HCT116 (cell line): Measurements from ENCODE around the gene IL20. TPM values are rescaled to one million over a fixed set of nuclear protein-coding genes. Genes with fewer than 3 reads are reported as not detected.

Experiments
- ATAC-seq: fragments of 200-7000 bp; cut with Tn5 transposase; 2 replicates; pipeline ENCODE4 v1.9.1; 2020; ENCODE audit warnings: mild to moderate bottlenecking, moderate library complexity
- BruUV-seq: library from RNA; stranded (reverse); fragments of 400-500 nt; replicated peaks from 2 replicates; lab custom pipeline; 2021; lab: Mats Ljungman, UMichigan
- CTCF ChIA-PET: fragments of 300-600 bp; sonication (Branson Sonifier 250); formaldehyde crosslinking; loops from one replicate; lab custom pipeline; 2021; ENCODE audit warnings: antibody characterized with exemption; lab: Charles Lee
- POLR2A ChIA-PET: fragments of 300-600, 350-600 bp; sonication (Branson Sonifier 250); formaldehyde crosslinking; loops from one replicate; lab custom pipeline; 2021; ENCODE audit warnings: antibody characterized with exemption; lab: Charles Lee
- RAD21 ChIA-PET, 2 experiments: fragments of 300-600 bp; sonication (Branson Sonifier 250); formaldehyde crosslinking; loops; one replicate each; lab custom pipeline; 2023; ENCODE audit warnings: low total read pairs in 2 of 2; ENCODE audit not compliant: uncharacterized antibody in 2 of 2, unreplicated experiment in 2 of 2, low non-redundant PET in 1 of 2; lab: Charles Lee
- DNase-seq: peaks from one replicate; pipeline ENCODE4 v3.0.0-alpha.2; 2010; ENCODE audit warnings: low read depth, low spot score
- H2AFZ ChIP-seq: fragments of 200-600 bp; shearing (Covaris generic), sonication (generic); 2 replicates; pipeline ENCODE4 v1.6.1; 2017; ENCODE audit warnings: low read depth, mixed run types, mixed read lengths, antibody characterized with exemption, low read length; ENCODE audit not compliant: poor library complexity, severe bottlenecking
- H3K27ac ChIP-seq: 2 replicates; pipeline ENCODE4 v1.5.1; 2012; ENCODE audit warnings: low read depth, low read length
- H3K27me3 ChIP-seq: fragments of 200-600 bp; sonication (generic); 2 replicates; pipeline ENCODE4 v1.6.1; 2016; ENCODE audit warnings: mixed run types, low read length, mixed read lengths; ENCODE audit not compliant: insufficient read depth
- H3K36me3 ChIP-seq, 2 experiments: fragments of 200-500 bp in 1 of 2; fragments of 200-600 bp in 1 of 2; sonication (Bioruptor generic) in 1 of 2; sonication (generic) in 1 of 2; 2 replicates each; pipeline versions ENCODE4 v1.5.1 to v1.6.1; 2014 to 2016; ENCODE audit warnings: low read length in 2 of 2, inconsistent platforms in 1 of 2, mixed read lengths in 1 of 2, mixed run types in 1 of 2; ENCODE audit not compliant: insufficient read depth in 2 of 2, control insufficient read depth in 1 of 2
- H3K4me1 ChIP-seq, 2 experiments: fragments of 200-600 bp in 1 of 2; sonication (generic) in 1 of 2; 2 replicates each; pipeline versions ENCODE4 v1.5.1 to v1.6.1; 2012 to 2017; ENCODE audit warnings: low read length in 2 of 2, inconsistent platforms in 1 of 2, mild to moderate bottlenecking in 1 of 2, mixed read lengths in 1 of 2, mixed run types in 1 of 2, moderate library complexity in 1 of 2; ENCODE audit not compliant: insufficient read depth in 2 of 2, control insufficient read depth in 1 of 2
- H3K4me2 ChIP-seq: fragments of 200-600 bp; sonication (generic); 2 replicates; pipeline ENCODE4 v1.6.1; 2017; ENCODE audit warnings: mixed run types, low read length, mixed read lengths
- H3K4me3 ChIP-seq, 2 experiments: fragments of 200-600 bp in 1 of 2; sonication (generic) in 1 of 2; replicated peaks in 1 of 2; 2 replicates each; pipeline ENCODE4 v1.5.1; 2011 to 2016; ENCODE audit warnings: low read length in 2 of 2, control low read depth in 1 of 2, low read depth in 1 of 2, mild to moderate bottlenecking in 1 of 2, mixed read lengths in 1 of 2, mixed run types in 1 of 2
- H3K79me2 ChIP-seq: fragments of 200-600 bp; sonication (generic); 2 replicates; pipeline ENCODE4 v1.6.1; 2017; ENCODE audit warnings: mild to moderate bottlenecking, mixed run types, low read length, moderate library complexity, mixed read lengths; ENCODE audit not compliant: insufficient read depth
- H3K9ac ChIP-seq: fragments of 200-600 bp; sonication (generic); 2 replicates; pipeline ENCODE4 v1.6.1; 2016; ENCODE audit warnings: low read length, mixed read lengths
- H3K9me2 ChIP-seq: fragments of 200-600 bp; sonication (generic), shearing (Covaris generic); 2 replicates; pipeline ENCODE4 v1.6.1; 2017; ENCODE audit warnings: mixed run types, mild to moderate bottlenecking, moderate library complexity; ENCODE audit not compliant: insufficient read depth
- H3K9me3 ChIP-seq, 2 experiments: fragments of 200-500 bp in 1 of 2; fragments of 200-600 bp in 1 of 2; sonication (Bioruptor generic) in 1 of 2; sonication (generic) in 1 of 2; 2 replicates each; pipeline ENCODE4 v1.6.1; 2014 to 2017; ENCODE audit warnings: low read length in 2 of 2, mixed read lengths in 2 of 2, inconsistent platforms in 1 of 2, low read depth in 1 of 2, mild to moderate bottlenecking in 1 of 2, mixed run types in 1 of 2, moderate library complexity in 1 of 2; ENCODE audit not compliant: control insufficient read depth in 1 of 2, insufficient read depth in 1 of 2
- H4K20me1 ChIP-seq: fragments of 200-600 bp; sonication (generic), shearing (Covaris generic); 2 replicates; pipeline ENCODE4 v1.6.1; 2017; ENCODE audit warnings: mixed run types, mild to moderate bottlenecking, moderate library complexity; ENCODE audit not compliant: insufficient read depth
- ATF3 ChIP-seq: IDR thresholded peaks from 2 replicates; pipeline ENCODE4 v1.6.1; 2012
- CBX3 ChIP-seq: IDR thresholded peaks from 2 replicates; pipeline ENCODE4 v1.6.1; 2012; ENCODE audit warnings: low read depth
- EGR1 ChIP-seq: IDR thresholded peaks from 2 replicates; pipeline ENCODE4 v1.6.1; 2012; ENCODE audit warnings: low read depth
- FOSL1 ChIP-seq: IDR thresholded peaks from 2 replicates; pipeline ENCODE4 v1.6.1; 2012; ENCODE audit warnings: low read depth
- JUND ChIP-seq: IDR thresholded peaks from 2 replicates; pipeline ENCODE4 v1.6.1; 2012
- MAX ChIP-seq: IDR thresholded peaks from 2 replicates; pipeline ENCODE4 v1.6.1; 2012
- POLR2A ChIP-seq: IDR thresholded peaks from 2 replicates; pipeline ENCODE4 v1.7.0; 2011; ENCODE audit warnings: borderline replicate concordance; ENCODE audit not compliant: insufficient read depth, insufficient read length; ENCODE audit errors: extremely low read depth
- POLR2AphosphoS5 ChIP-seq: IDR thresholded peaks from 2 replicates; pipeline ENCODE4 v1.6.1; 2011; ENCODE audit warnings: mild to moderate bottlenecking, low read depth, low read length, moderate library complexity
- RAD21 ChIP-seq: IDR thresholded peaks from 2 replicates; pipeline ENCODE4 v1.6.1; 2012; ENCODE audit warnings: low read depth, mild to moderate bottlenecking
- SIN3A ChIP-seq: IDR thresholded peaks from 2 replicates; pipeline ENCODE4 v1.6.1; 2012; ENCODE audit warnings: low read depth
- SP1 ChIP-seq: IDR thresholded peaks from 2 replicates; pipeline ENCODE4 v1.6.1; 2012; ENCODE audit warnings: low read depth
- TCF7L2 ChIP-seq: IDR thresholded peaks from 2 replicates; pipeline ENCODE4 v1.7.0; 2011; ENCODE audit warnings: borderline replicate concordance, inconsistent platforms; ENCODE audit not compliant: insufficient read depth, insufficient read length; ENCODE audit errors: extremely low read depth
- YY1 ChIP-seq: IDR thresholded peaks from 2 replicates; pipeline ENCODE4 v1.6.1; 2011; ENCODE audit warnings: low read length, low read depth, moderate library complexity, mild to moderate bottlenecking; ENCODE audit not compliant: insufficient replicate concordance; ENCODE audit errors: extremely low read depth
- ZBTB33 ChIP-seq: IDR thresholded peaks from 2 replicates; pipeline ENCODE4 v1.6.1; 2011; ENCODE audit warnings: mild to moderate bottlenecking, low read length, moderate library complexity; ENCODE audit not compliant: insufficient replicate concordance; ENCODE audit errors: extremely low read depth
- ZNF274 ChIP-seq: fragments of 200-500 bp; sonication (Bioruptor generic); IDR thresholded peaks from 2 replicates; pipeline ENCODE4 v1.6.1; 2014; ENCODE audit warnings: mild to moderate bottlenecking, low read depth, low read length, inconsistent platforms
- intact Hi-C: fragments of 100-400 bp; cut with micrococcal nuclease; formaldehyde crosslinking; loops from 2 replicates; pipeline ENCODE4 v1.10.0; 2022
- total RNA-seq: library from RNA; stranded (reverse); gene quantifications from one replicate; pipeline ENCODE4 v1.2.1, GENCODE V29; 2021; ENCODE audit not compliant: unreplicated experiment

Gene IL20
- total RNA-seq, 1 experiment from 2014 or later, result not detected

- intact Hi-C loops, result no loop called here
These were observed 27.0 kb downstream of the IL20 start for GRCh38 chr1:206892351-206892984.

More at GRCh38 chr1:206892351-206892984, 27.0 kb downstream of the IL20 start:
- Histone ChIP-seq H3K9me2 (no peaks in the 10 kb centered on the region), H3K9ac (no peak overlapping the region), H3K4me2 (no peak overlapping the region), H3K27me3 (no peaks in the 10 kb centered on the region), H3K4me3 (no peak overlapping the region), H3K27ac (no peak overlapping the region), H2AFZ (no peak overlapping the region), H3K4me1 (peaks cover 0 to 6% of the 10 kb centered on the region in 2 experiments; a peak in 1 of 4 replicates), H3K79me2 (no peaks in the 10 kb centered on the region), H3K36me3 (no peaks in the 10 kb centered on the region), H3K9me3 (no peaks in the 10 kb centered on the region), H4K20me1 (no peaks in the 10 kb centered on the region)
- POLR2A ChIA-PET, result no interaction called here
- CTCF ChIA-PET, result no interaction called here
- BruUV-seq, result no TSS peak
- TF ChIP-seq FOSL1 (no peak), TCF7L2 (no peak), MAX (no peak), ATF3 (no peak), SIN3A (no peak), CBX3 (no peak), POLR2AphosphoS5 (no peak), YY1 (no peak), POLR2A (no peak), JUND (no peak), ZBTB33 (no peak), ZNF274 (no peak), RAD21 (no peak), SP1 (no peak), EGR1 (no peak)
- DNase-seq, result no peak
- ATAC-seq, result no peak
- RAD21 ChIA-PET, result no interaction called here
